AG04449 (cell line): Measurements from ENCODE around the gene IQGAP2.
"Not testable (repeated sequence)": the region's sequence is repeated elsewhere in the genome, so short reads cannot be mapped to it uniquely, and the experiment has no call there.

Source experiments
- CTCF ChIA-PET: fragments of 350-600 bp; formaldehyde crosslinking; extraction: SDS; loops from one replicate; lab custom pipeline; 2021; ENCODE audit warnings: antibody characterized with exemption; lab: Yijun Ruan, JAX
- POLR2A ChIA-PET: fragments of 400-600, 350-600 bp; formaldehyde crosslinking; extraction: SDS; loops from one replicate; lab custom pipeline; 2020; ENCODE audit warnings: antibody characterized with exemption, inconsistent platforms; lab: Yijun Ruan, JAX
- DNase-seq: peaks from one replicate; pipeline ENCODE4 v3.0.0-alpha.2; 2010; ENCODE audit warnings: low read depth, low spot score
- H3K4me3 ChIP-seq: 2 replicates; pipeline ENCODE4 v1.5.1; 2011; ENCODE audit warnings: low read depth, mild to moderate bottlenecking, control low read depth, low read length
- TF ChIP-seq, protein P1 (sequence below): IDR thresholded peaks from one replicate; pipeline ENCODE4 v1.5.1; 2011; ENCODE audit warnings: mild to moderate bottlenecking, moderate library complexity, low read length, control low read depth, inconsistent platforms; ENCODE audit not compliant: insufficient read depth; ENCODE audit errors: missing control alignments

Gene IQGAP2

GRCh38 chr5:76422227-76422626, 19.1 kb downstream of the IQGAP2 start:
- ChIA-PET POLR2A (no interaction called here), CTCF (no interaction called here)
- TF ChIP-seq, protein P1, sequence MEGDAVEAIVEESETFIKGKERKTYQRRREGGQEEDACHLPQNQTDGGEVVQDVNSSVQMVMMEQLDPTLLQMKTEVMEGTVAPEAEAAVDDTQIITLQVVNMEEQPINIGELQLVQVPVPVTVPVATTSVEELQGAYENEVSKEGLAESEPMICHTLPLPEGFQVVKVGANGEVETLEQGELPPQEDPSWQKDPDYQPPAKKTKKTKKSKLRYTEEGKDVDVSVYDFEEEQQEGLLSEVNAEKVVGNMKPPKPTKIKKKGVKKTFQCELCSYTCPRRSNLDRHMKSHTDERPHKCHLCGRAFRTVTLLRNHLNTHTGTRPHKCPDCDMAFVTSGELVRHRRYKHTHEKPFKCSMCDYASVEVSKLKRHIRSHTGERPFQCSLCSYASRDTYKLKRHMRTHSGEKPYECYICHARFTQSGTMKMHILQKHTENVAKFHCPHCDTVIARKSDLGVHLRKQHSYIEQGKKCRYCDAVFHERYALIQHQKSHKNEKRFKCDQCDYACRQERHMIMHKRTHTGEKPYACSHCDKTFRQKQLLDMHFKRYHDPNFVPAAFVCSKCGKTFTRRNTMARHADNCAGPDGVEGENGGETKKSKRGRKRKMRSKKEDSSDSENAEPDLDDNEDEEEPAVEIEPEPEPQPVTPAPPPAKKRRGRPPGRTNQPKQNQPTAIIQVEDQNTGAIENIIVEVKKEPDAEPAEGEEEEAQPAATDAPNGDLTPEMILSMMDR, result no peak
- H3K4me3 ChIP-seq, result no peak overlapping the region
- DNase-seq, result no peak

- TF ChIP-seq, protein P1, result no peak
- DNase-seq, result no peak
- POLR2A ChIA-PET, result no interaction called here
- CTCF ChIA-PET, result no interaction called here
- no peak overlapping the region for H3K4me3 ChIP-seq
Measured at GRCh38 chr5:76422742-76423141, 19.7 kb downstream of the IQGAP2 start.

DNA sequence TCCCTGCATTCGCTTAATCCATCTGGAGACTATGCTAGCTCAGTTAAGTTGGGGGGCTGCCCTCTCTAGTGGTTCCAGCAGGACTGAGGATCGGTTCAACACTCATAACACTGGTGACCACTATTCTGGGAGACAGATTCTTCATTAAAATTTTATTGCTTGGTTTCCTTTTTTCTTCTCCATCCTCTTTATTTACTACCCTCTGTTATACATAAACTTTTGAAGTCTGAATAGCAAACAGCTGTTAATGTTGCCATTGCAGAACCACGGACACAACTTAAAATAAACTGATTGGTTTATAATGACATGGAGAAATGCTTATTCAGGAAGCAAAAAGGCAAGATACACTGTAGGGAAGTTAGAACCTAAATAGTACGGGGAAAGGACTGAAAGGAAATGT, 22.1 kb downstream of the IQGAP2 start:
- TF ChIP-seq, protein P1, result no peak
- H3K4me3 ChIP-seq, result no peak overlapping the region
- DNase-seq, result no peak
- ChIA-PET POLR2A (no interaction called here), CTCF (no interaction called here)

DNA sequence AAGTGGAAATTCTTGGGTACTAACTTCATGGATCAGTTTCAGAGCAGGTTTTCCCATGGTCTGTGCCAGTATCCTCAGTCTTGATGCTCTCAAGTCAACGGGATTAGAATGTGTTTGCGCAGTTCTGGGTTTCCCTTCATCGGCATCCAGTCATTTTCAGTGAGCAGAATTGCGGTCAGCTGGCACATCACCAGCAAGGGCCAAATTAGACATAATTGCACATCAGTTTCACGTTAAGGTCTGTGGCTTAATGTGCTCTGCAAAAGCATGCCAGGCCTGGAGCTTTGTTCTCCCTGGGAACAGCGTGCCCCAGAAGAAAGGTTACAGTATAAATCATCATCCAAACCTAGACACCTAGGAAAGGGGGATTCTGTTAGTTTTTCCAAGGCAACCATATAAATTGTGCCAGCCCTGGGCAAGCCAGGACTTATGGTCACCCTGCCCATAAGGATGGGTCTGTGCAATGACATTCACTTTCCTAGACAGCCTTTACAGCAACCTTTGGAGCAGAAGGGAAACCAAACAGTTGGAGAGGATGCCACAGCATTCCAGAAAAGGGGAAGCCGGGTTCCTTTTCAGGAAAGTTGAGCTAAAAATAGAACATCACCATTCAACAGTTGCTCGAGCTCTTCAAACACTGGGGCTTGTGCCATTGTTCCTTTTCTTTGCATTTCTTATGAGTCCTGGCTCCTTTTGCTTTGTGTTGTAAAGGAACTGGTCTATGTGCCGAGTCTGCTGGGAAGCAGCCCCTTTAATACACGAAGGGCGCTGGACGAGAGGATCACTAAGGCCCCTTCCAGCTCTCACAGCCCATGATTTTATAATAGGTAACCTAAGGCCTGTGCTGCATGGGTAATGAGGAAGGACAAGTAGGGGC, 23.1 kb downstream of the IQGAP2 start:
- ChIA-PET POLR2A (no interaction called here), CTCF (no interaction called here)
- H3K4me3 ChIP-seq, result no peak overlapping the region
- DNase-seq, result no peak
- TF ChIP-seq, protein P1, result no peak

DNA sequence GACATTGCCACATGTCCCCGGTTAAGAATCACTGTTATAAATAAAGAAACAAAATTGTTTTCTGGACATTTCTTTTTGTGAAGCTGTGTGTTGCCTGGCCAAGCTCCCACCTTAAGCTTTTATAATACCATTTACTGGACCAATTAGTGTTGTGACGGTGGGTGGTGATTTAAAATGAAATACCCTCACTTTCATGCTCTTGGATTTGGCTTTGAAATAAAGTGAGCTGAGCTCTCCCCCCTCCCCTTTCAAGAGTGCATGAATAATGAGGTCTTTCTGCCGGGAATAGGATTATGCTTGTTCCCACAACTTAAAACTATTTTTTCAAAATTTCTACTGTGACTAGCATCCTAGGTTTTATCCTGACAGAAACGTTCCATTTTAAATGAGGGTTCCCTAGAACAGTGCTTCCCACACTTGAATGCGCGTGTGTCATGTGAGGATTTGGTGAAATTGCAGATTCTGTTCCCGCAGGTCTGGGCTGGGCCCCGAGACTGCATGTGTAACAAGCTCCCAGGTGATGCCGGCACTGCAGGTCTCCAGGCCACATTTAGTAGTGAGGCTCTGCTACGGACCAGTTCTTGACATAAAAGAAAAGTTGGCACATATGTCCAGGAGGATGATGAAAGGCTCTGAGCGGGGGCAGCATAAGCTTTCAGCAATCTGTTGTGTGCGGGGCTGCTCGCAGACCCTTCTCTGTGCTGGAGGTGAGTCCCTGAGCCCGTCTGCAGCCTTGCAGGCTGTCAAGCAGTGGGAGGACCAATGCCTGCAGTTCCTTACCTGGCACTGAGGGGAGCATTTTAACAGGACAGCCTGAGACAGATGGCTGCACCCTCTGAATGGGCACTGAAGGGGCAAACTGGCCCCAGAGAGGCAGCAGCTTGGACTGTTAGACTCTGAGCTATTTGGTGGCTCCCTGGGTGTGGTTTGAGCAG, 24.4 kb downstream of the IQGAP2 start:
- no peak for DNase-seq
- POLR2A ChIA-PET, result no interaction called here
- H3K4me3 ChIP-seq, result no peak overlapping the region
- TF ChIP-seq, protein P1, result no peak
- CTCF ChIA-PET, result interaction anchor here (0.6 kb wide), 1 partner anchor 108 kb away, joined by 3 read pairs; no protein-coding TSS in a partner anchor

DNA sequence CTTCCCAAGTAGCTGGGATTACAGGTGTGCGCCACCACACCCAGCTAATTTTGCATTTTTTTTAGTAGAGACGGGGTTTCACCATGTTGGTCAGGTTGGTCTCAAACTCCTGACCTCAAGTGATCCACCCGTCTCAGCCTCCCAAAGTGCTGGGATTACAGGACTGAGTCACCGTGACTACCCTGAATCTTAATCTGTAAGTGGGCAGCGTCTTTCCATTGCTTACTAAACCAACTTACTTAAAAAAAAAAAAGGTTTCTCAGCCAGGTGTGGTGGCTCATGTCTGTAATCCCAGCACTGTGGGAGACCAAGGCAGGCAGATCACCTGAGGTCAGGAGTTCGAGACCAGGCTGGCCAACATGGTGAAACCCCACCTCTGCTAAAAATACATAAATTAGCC, 25.5 kb downstream of the IQGAP2 start:
- POLR2A ChIA-PET, CTCF ChIA-PET, DNase-seq, H3K4me3 ChIP-seq: not testable (repeated sequence)
